Activated CD4-positive, CD25-positive, alpha-beta regulatory T cell treated with anti-CD3 and anti-CD28 coated beads, Interleukin-2, amount 50 U/mL, for 16 hours (primary cell): ENCODE data around the gene ERI3.
A peak's percentile ranks its signal among the peaks of the same experiment; 100 is the strongest.

ENCODE experiments used
- DNase-seq: peaks from one replicate; pipeline ENCODE4 v3.0.0-alpha.2; 2020; ENCODE audit warnings: low read depth, low spot score

ERI3 gene

GRCh38 chr1:44318097-44319088 lies 36.7 kb downstream of the ERI3 start:
- DNase-seq, result peak; percentile 13

- DNase-seq, result no peak
Observed at GRCh38 chr1:44316231-44316759, 38.8 kb downstream of the ERI3 start.

GRCh38 chr1:44315521-44315920 lies 39.5 kb downstream of the ERI3 start:
- DNase-seq, result no peak

DNA sequence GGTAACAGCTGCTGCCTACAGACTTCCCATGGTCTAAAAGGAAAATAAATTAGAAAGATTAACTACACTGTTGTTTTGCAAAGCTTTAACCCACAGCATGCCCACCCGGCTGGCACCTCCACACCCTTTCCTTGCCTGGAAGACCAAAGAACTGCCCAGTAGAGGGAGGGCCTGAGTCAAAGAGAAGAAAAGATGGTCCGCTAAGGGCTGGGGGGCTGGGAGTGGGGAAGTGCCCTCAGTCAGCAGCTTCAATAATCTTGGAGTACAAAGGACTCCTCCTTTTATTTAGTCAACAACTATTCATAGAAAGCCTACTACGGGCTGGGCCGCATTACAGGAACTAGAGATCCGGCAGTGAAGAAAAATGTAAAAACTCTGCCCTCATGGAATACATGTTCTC lies 40.6 kb downstream of the ERI3 start:
- DNase-seq, result no peak

GRCh38 chr1:44313265-44313918 lies 41.7 kb downstream of the ERI3 start:
- DNase-seq, result no peak

GRCh38 chr1:44312399-44313196 lies 42.5 kb downstream of the ERI3 start:
- DNase-seq, result no peak

- DNase-seq, result no peak
Observed at GRCh38 chr1:44310006-44310405, 45.1 kb downstream of the ERI3 start.

GRCh38 chr1:44305962-44306422 lies 49.1 kb downstream of the ERI3 start:
- DNase-seq, result no peak

- DNase-seq, result no peak
Observed at GRCh38 chr1:44303532-44303931, 51.5 kb downstream of the ERI3 start.

DNA sequence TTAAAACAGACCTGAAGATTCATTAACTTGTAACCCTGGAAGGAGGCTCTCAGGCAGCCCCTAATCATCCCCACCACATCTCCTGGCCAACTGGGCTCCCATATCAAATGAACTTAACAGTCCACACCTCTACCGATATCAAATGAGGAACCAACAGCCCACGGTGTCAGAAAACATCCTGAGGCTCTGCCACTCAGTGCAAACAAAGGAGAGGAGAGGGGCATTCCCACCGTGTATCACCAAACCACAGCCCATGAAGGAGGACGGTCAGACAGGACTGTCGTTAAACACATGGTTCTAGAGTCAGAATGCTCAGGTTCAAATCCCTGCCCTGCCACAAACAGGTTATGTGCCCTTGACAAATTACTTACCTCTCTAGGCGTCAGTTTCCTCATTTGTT lies 52.5 kb downstream of the ERI3 start:
- no peak for DNase-seq

DNA sequence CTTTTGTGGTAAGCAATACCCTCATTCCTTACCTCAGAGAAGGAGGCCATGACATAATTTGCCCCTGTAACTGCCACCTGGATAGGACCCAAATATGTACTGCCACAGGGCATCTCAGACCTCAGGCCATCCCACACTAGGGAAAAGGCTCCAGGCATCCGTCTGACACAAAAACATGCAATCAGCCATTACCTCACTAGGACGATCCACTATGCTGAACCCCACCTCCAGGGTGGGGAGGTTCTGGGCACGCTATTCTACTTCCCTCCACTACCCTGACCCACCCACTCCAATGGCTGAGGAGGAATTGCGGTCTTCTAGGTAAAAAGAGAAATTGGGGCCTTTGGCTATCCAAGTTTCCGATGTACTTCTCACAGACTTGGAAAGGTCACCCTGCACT lies 53.6 kb downstream of the ERI3 start:
- no peak for DNase-seq

- DNase-seq, result no peak
Observed at GRCh38 chr1:44300852-44301251, 54.2 kb downstream of the ERI3 start.

DNA sequence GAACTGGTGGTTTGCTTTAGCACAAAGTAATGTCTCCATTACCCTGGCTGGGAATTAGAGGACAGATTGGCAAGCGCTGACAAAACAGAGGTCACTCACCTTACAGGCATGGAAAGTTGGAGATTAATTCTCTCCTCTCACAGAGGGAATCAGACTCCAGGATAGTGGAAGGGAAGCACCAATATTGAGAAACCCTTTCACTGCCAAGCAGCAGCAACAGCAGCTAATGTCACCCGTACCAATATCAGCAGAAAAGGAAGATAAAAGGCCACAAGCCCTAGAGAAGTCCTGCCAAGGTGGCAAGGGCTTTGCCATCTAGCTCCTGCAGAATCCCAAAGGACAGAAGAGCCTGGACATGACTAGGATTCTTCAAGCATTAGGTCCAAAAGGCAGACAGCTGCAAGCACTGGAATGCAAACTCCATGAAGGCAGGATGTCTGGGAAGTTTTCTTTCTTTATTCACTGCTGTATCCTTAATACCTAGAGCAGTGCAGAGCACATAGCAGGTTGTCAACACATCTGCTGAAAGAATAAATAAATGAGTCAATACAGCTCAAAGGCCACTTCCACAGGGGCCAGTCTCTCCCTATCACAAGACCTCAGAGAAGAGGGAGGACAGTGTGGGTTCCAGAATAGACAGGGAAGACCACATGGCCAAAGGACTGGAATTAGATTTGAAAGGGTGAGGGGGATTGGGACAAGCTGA lies 57.2 kb downstream of the ERI3 start:
- no peak for DNase-seq

- DNase-seq, result no peak
Observed at GRCh38 chr1:44296806-44297205, 58.3 kb downstream of the ERI3 start.

GRCh38 chr1:44296086-44296485 lies 59.0 kb downstream of the ERI3 start:
- DNase-seq, result no peak

GRCh38 chr1:44294588-44295007 lies 60.5 kb downstream of the ERI3 start:
- DNase-seq, result no peak

DNA sequence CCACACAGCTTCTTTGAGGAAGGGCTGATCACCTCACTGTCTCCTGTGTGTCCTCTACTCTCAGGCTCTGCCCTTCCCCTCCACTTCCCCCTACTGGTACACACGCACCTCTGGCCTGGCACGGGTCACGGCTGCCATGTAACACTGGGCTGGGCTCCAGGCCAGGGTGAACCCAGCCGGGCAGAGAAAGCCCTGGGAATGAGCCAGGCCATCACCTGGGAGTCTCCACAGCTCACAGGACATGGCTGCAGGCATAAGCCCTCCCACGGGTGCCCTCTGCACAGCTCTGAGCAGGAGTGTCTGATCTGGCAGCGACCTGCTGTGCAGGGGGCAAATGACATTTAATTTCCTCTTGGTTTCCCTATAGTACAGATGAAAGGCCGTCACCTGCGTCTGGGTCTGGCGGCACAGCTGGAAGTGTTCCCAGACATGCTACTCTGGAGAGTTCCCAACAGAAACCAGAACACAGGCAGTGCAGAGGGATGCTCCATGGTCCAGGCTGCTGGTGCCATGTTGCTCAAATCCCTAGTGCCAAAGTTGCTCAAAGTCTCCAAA lies 61.2 kb downstream of the ERI3 start:
- no peak for DNase-seq

DNA sequence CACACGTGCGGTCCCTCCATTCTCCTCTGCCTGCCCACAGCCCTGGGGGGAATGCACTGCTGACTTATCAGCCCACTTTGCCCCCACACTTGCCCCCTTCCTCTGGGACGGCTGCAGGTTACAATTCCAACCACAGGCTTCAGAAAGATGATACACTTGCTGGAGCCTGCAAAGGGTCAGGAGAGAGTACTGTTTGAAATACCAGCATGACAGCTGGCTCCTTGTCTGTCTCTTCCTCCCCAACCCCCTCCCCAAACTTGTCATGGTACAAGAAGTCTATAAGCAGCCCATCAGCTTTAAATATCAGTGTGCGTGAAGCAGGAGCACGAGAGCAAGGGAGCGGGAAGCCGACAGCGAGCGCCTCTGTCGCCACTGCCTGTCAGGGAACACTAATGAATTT lies 62.4 kb downstream of the ERI3 start:
- DNase-seq, result no peak

DNA sequence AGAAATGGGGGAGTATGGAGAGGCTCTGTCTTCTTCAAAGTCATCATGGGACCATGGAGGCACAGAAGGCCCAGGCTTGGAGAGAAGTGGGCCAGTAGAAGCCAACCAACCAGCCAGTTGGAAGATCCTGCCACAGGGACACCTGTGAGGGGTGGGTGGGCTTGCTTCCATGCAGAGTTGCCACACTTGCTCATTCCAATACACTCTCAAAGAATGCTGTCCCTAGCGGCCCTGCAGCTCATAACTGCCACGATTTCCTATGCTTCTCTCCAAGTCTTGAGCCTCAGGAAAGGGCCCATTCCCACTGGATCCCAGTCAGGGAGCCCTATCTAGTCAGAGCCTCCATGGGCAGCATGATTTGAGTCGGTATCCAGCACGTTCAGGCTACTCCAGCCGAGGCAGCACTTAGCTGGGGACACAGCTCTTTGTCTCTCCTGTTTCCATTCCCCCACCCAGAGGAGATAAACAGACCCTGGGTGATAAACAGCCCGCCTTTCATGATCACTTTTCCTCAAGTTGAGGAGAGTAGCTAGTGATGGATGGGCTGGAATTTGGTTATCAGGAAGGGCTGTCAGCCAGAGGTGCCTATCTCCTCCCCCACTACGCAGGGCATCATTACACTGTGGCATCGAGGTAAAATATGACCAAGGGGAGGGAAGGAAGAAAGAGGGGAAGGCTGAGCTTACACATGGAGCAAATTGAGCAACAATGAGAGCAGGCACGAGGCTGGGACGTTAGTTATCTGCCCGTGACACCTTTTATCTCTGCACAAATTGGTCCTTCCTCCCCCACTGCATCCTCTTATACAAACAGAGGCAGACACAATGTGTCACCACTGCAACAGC lies 64.6 kb downstream of the ERI3 start:
- DNase-seq, result no peak

GRCh38 chr1:44289530-44289929 lies 65.5 kb downstream of the ERI3 start:
- no peak for DNase-seq
